NCI-H460 (cell line): ENCODE results near the gene TMEM240. TPM values are rescaled to one million over a fixed set of nuclear protein-coding genes. Genes with fewer than 3 reads are reported as not detected.
A peak's percentile ranks its signal among the peaks of the same experiment; 100 is the strongest.
"Not testable (repeated sequence)": the region's sequence is repeated elsewhere in the genome, so short reads cannot be mapped to it uniquely, and the experiment has no call there.

ENCODE experiments used
- DNase-seq: peaks from one replicate; pipeline ENCODE4 v3.0.0-alpha.2; 2016; ENCODE audit warnings: low read depth; ENCODE audit errors: extremely low read depth
- total RNA-seq: library from RNA; depleted of rRNA; stranded (reverse); fragments of >200 nt; shearing (Covaris generic); gene quantifications from 2 replicates; pipeline ENCODE4 v1.2.3, GENCODE V29; 2014

The TMEM240 gene
- total RNA-seq, 1 experiment from 2014 or later: 0.67 TPM

- no peak for DNase-seq
Measured at GRCh38 chr1:1527092-1527816, 13.2 kb downstream of the TMEM240 start.

DNA sequence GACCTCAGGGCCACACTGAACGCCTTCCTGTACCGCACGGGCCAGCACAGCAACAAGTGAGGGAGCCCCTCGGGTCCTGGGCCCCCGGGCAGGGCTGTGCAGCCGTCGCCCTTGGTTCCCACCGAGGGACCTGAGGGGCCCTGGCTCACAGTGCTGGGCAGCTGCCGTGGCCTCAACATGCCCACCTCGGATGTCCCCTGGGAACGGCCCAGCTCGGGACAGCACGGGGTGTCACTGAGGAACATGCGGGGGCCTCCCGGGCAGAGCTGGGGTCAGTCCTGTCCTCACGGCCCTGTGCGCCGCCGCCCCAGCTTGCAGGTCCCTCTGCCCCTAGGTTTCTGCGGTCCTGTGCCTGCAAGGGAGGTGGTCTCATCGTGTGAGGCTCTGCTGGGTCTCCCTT is 13.9 kb downstream of the TMEM240 start:
- DNase-seq: not testable (repeated sequence)

DNA sequence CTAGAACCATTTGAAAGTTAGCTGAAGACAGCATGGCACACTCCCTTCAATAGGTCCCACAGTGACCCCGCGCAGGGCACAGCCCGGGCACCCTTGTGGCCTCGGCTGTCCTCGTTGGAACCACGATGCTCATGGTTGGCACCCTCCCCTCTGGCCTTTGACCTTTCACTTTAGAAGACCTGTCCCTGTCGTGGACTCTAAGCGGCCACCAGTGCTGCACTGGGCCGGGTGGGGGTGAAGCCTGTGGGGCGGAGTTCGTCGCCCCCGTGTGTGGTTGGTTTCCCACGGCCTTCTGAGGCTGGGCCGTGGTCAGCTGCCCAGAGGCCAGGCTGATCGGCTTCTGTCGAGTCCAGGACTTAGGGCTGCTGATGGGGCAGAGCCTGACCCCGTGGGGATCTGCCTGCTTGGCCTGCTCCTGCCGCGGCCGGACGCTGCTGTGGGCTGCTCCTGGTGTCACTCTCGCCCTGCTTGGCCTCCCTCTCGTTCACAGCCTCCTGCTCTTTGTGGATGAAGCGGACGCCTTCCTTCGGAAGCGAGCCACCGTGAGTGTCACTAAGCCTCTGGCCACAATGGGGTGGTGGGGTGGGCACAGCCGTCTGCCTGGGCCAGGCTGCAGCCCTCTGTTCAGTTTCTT is 15.6 kb downstream of the TMEM240 start:
- not testable (repeated sequence) for DNase-seq

DNA sequence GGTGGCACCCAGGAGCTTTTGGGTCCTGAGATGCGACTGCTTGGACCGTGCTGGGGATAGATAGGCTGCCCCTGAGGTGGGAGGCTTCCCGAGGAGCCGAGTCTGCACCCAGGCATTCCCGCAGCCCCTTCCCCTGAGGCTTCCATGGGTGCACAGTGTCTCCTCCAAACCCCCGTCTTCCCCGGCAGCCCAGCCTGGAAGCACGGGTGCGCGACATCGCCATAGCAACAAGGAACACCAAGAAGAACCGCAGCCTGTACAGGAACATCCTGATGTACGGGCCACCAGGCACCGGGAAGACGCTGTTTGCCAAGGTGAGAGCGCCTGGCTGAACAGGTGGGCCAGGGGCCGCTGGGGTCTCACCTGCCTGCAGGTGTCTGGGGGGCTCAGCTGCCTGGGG is 16.8 kb downstream of the TMEM240 start:
- DNase-seq: not testable (repeated sequence)

DNA sequence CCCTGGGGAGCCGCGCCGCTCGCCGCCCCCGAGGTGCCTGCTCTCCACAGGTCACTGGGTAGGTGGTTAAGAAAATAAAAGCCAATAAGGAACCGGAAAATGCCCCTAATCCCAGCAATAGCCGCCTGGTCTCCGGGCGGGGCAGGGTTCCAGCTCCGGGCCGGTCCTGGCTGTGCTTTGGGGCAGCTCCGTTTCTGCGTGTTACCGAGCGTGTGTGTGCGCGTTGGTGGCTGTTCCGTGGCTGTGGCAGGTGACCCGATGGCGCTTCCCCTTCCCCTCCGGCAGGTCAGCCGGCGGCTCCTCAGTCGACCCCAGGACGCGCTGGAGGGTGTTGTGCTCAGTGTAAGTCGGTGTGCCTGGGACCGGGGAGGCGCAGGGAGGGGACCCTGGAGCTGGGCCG is 17.2 kb downstream of the TMEM240 start:
- DNase-seq: not testable (repeated sequence)

DNA sequence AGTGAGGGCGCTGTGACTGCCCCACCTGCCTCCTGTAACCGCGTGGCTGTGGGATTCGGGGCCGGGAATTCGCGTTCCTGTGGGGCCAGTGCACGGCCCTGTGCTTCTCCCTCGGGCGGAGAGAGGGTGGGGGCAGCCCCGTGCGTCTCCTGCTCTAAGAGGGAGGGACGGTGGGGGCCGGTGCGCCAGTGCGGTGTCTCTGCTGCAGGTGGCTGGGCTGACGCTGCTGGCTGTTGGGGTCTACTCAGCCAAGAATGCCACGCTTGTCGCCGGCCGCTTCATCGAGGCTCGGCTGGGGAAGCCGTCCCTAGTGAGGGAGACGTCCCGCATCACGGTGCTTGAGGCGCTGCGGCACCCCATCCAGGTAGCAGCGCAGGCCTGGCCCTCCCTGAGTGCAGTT is 17.9 kb downstream of the TMEM240 start:
- not testable (repeated sequence) for DNase-seq

DNA sequence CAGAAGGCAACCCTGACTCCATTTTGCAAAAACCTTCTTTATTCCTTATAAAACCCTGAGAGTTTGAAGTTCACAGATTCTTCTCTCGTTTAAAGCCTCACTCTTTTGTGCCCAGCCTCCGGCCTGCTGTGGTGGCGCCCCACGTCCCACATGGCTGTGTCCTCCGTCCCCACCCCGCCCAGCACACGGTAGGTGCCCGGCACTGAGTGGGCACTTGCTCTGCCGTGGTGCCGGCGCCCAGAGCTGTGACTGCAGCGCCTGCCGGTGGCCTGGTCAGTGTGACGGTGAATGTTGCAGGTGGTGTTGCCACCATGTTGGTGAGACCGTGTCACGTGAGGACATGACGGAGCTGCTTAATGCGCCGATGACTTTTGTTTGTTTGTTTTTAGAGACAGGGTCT is 19.1 kb downstream of the TMEM240 start:
- DNase-seq: no peak

DNA sequence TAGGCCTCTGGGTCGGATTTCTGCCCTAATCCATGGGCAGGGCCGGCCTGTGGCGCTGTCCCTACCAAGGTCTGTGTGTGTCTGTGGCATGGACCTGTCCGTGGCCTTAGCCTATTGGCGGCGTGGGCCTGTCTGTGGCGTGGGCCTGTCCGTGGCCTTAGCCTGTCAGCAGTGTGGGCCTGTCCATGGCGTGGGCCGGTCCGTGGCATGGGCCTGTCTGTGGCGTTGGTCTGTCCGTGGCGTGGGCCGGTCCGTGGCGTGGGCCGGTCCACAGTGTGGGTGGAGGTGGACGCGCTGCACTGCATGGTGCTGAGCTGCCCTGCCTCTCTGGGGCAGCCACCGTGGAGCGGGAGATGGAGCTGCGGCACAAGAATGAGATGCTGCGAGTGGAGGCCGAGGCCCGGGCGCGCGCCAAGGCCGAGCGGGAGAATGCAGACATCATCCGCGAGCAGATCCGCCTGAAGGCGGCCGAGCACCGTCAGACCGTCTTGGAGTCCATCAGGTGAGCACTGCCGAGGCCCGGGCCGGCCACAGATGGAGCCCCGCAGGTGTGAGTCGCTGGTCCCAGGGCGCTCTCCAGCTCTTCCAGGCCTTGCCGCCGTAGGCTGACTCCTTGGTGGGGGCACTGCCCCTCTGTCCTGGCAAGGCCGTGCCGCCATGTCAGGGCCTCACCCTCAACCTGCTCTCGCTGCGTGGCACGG is 20.5 kb downstream of the TMEM240 start:
- not testable (repeated sequence) for DNase-seq

DNA sequence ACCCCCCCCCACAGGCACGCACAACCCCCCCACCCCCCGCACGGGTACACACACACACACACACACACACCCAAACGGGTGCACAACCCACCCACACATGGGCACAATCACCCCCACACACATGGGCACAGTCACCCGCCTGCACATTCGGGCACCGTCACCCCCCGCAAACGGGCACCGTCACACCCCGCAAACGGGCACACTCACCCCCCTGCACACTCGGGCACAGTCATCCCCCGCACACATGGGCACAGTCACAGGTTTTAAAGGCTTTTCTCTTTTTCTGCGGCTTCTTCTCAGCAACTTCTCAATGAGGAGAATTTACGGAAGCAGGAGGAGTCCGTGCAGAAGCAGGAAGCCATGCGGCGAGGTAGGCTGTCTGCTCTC is 21.8 kb downstream of the TMEM240 start:
- DNase-seq: not testable (repeated sequence)

DNA sequence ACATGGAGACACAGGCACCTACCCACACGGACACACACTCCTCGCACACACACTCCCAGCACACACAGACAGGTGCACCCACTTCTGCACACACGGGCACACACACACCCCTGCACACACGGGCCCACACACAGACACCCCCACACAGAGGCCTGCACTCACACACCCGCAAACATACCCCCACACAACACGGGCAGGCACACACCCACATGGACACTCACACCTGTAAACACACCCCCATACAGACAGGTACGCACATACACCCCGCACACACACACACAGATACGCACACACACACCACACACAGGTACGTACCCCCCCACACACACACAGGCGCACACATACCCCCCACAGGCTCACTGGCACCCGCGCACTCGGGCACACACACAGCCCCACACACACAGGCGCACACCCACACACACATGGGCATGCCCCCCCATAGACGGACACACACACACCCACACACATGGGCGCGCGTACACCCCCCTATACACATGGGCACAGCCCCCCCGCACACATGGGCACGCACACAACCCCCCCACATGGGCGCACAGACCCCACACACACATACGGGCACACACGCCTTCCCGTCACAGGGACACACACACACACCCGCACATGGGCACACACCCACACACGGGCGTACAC is 22.3 kb downstream of the TMEM240 start:
- no peak for DNase-seq

GRCh38 chr1:1516923-1517322 is 23.5 kb downstream of the TMEM240 start:
- DNase-seq: not testable (repeated sequence)

- not testable (repeated sequence) for DNase-seq
Measured at GRCh38 chr1:1514376-1514775, 26.0 kb downstream of the TMEM240 start.

DNA sequence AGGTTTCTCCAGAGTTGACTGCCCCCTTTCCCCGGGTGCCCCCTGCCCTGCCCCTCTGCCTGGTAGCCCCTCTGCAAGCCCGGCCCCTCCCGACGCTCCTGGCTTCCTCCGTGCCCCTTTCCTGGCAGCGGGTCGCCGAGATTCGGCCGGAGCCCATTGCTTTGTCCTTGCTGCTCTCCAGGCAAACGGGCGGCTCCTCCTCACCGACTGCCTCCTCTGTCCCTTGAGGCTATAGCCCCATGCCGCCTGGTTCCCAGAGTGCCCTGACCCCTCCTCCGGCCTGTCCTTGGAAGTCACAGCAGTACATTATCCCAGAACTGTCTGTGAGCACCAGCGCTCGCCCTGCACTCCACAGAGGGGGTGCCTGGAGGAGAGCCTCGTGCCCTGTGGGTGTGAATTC is 26.7 kb downstream of the TMEM240 start:
- not testable (repeated sequence) for DNase-seq

DNA sequence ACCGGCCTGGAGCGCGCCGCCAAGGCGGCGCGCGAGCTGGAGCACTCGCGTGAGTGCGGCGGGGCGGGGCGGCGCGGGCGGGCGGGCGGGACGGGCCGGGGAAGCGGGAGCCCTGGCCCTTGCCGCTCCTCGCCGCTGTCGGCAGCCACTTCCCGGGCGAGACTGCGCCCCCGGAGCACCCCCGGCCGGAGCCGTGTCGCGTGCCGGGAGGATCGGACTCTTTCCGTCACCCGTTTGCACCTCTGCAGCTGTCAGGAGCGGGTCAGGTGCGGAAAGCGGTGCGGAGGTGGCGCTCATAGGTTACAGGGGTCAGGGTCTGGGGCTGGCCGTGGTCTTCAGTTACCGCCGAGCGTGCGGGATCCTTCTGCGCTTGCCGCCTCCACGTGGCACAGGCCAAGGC is 28.0 kb downstream of the TMEM240 start:
- DNase-seq: not testable (repeated sequence)

DNA sequence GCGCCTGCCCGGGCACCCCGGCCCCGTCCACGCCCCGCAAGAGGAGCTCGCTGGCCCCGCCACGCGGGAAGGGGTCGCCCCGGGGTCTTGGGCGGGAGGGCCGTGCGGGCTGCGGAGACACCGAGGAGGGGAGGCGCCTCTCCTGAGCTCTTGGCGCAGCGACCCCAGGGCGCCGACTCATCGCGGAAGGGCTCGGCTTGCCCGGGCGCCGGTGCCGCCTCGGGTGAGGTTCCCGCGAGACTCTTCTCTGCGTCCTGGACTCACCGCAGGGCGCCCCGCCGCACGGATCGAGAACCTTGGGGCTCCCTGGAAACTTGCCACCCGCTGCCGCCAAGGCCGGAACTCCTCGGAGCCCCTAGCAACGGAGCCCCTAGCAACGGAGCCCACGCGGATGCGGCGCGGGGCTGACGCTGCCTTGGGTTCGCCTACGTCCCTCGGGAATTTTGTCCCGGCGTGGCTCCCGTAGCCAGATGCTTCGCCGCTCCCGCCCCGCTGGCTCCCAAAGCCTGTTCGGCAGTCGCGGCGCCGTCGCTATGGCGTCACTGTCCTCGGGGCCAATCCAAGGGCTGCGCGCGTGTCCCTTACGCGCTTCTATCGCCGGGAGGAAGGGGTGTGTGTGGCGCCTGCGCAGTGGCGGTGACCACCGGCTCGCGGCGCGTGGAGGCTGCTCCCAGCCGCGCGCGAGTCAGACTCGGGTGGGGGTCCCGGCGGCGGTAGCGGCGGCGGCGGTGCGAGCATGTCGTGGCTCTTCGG is 28.7 kb downstream of the TMEM240 start, which contains the start of gene ATAD3A:
TSS of gene ATAD3A (plus strand) at position 630 of the 753 bp plus-strand sequence. CDS start at position 737, 107 bp downstream.
- DNase-seq: peak; percentile 94

- DNase-seq: no peak
Measured at GRCh38 chr1:1510912-1511532, 29.4 kb downstream of the TMEM240 start.

GRCh38 chr1:1509465-1509850 is 31.0 kb downstream of the TMEM240 start:
- DNase-seq: not testable (repeated sequence)

DNA sequence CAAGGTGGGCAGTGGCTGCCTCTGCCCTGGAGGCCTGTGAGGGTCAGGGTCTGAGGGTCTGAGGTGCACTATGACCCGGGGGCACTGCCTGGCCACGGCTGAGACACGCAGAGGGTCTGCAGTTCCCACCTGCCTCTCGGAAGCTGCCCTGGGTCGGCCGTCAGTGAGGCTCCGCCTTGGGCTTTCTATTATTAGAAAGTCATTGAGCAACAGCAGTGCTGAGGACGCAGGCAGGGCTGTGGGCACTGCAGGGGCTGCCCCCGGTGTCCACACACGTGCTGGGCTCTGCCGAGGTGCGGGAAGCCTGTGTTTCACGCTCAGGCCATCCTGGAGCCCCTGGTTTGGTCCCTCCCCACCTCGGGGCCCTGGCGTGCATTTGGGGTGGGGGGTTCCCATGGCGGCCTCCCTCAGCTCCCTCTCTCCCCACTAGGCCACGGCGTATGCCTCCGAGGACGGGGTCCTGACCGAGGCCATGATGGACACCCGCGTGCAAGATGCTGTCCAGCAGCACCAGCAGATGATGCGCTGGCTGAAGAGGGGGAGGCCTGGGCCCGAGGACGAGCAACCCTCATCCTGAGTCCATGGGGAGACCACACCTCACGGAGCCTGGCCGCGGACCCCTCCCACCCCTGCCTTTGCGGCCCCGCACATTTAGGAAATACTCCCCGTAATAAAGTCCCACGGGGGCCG is 31.5 kb downstream of the TMEM240 start:
- DNase-seq: not testable (repeated sequence)

DNA sequence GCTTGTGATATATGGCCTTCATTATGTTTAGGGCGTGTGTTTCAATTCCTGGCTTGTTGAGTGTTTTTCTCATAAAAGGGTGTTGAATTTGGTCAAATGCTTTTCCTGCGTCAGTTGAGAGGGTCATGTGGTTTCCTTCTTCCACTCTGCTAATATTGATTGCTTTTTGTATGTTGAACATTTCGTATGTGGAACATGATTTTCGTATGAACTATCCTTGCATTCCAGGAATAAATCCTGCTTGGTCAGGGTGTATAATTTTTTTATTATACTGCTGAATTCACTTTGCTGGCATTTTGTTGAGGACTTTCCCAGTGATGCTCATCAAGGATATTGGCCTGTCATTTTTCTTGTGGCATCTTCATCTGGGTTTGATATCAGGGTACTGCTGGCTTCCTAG is 33.1 kb downstream of the TMEM240 start:
- no peak for DNase-seq
